GM18861 (cell line): Measurements from ENCODE around the gene GUK1.

ENCODE experiments used
- ATAC-seq: cut with Tn5 transposase; IDR thresholded peaks from one replicate; pipeline ENCODE4 v1.9.1; 2021; ENCODE audit not compliant: unreplicated experiment

Gene GUK1

DNA sequence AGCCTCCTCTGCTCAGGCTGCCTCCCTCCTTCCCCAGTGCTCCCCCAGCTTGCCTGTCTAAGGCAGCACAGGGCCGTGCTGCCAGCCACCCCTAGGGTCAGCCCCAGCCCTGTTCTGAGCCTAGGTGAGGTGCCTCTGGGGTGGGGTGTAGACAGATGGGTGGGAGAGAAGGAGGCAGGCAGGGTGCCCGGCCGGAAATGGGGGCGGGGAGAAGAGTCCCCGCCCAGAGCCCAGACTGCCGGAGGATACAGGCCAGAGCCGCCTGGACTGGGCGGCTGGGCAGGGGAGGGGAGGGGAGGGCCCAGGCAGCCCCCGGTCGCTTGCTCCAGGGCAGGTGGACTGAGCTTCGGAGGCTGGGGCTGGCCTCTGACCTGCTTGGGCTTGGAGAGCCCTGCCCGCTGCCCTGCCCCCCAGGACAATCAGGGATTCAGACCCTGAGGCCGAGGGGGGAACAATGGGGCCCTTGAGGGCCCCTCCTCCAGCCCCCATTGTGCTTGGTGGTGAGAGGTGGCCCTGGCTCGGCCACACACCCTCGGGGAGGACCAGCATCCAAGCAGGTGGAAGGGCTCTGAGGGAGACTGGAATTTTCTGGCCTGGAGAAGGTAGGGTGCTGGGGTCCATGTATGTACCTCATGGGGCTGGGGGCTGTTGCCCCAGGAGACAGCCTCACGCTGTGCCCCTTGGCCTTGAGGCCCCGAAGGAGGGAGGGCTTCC is 9.5 kb downstream of the GUK1 start, which contains the start of gene GJC2:
Gene GJC2, plus strand, starts transcription at position 525 of the 714 bp plus-strand sequence. CDS start 7,829 bp downstream, outside the sequence.
- no peak for ATAC-seq

DNA sequence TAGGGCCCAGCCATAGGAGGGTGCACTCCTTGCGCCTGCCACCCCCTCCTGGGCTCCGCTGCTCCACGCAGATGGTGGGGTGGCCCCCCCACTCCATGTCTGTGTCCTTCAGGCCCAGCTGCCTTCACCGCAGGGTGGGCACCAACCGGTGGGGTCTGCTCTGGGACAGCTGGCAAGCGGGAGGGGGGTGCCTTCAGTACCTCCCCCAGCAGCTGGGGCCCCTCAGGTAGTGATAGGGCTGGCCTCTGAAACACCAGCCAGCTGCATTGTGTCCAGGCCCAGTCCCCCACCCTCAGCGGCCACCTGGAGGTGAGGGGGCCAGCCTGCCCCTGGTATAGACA is 10.0 kb downstream of the GUK1 start:
- no peak for ATAC-seq

DNA sequence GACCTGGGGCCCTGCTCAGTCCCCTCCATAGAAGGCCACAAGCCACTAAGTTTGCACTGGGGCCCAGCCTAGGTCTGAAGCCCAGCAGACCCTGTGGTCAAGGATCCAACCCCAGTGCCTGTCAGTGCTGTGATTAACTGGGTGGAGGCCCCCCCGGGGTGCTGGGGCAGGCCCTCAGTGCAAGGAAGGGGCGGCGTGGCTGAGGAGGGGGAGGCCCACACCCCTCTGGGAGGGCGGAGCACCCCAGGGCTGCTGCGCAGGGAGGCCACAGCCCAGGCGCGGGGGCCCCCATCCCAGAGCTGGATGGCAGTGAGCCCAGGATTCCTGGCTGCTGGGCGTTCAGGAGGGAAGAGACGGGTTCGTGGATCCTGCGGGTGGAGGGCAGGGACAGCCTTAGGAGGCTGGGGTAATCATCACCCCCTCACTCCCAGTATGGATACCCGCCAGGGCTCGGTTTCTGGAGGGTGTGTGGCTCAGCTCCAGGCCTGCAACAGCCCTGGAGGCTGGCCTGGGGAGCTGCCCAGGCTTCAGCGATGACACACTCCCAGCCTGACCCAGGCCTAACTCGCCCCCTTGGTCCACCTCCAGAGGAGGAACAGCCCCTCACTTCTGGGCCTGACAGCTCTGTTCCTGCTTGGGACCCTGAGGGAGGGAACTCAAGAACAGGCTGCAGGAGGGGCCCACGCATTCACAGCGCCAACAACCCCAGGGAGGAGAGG is 10.5 kb downstream of the GUK1 start:
- no peak for ATAC-seq

DNA sequence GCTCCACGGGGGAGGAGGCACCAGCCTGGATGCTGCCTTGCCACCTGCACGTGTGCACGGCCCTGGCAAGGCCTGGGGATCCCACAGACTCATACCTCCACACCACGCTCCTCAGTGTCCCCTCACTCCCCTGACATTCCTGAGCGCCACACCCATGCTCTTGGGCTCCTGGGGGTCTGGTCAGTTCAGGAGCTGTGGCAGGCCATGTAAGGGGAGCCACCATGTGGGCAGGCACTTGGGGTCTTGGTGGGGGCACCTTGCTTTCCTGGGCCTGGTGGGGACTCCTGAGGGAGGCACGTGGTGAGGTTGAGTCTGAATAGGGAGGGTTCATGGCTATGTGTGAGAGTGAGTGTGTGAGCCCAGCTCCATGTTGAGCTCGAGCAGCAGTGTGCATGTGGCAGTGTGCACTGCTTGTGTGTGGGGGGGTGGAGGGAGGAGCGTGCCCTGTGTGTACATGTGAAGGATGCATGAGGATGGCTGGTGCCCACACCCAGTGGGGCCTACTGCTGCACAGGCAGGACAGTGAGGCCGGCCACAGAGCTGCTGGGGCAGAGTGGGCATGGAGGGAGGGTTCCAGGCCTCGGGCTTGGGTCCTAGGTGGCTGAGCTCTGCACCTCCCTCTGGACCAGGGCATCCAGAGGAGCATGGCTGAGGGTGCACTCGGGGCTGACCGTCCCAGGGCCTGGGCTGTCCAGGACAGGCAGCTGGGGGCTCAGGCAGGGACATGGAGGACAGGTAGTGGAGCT is 11.3 kb downstream of the GUK1 start:
- ATAC-seq = no peak

DNA sequence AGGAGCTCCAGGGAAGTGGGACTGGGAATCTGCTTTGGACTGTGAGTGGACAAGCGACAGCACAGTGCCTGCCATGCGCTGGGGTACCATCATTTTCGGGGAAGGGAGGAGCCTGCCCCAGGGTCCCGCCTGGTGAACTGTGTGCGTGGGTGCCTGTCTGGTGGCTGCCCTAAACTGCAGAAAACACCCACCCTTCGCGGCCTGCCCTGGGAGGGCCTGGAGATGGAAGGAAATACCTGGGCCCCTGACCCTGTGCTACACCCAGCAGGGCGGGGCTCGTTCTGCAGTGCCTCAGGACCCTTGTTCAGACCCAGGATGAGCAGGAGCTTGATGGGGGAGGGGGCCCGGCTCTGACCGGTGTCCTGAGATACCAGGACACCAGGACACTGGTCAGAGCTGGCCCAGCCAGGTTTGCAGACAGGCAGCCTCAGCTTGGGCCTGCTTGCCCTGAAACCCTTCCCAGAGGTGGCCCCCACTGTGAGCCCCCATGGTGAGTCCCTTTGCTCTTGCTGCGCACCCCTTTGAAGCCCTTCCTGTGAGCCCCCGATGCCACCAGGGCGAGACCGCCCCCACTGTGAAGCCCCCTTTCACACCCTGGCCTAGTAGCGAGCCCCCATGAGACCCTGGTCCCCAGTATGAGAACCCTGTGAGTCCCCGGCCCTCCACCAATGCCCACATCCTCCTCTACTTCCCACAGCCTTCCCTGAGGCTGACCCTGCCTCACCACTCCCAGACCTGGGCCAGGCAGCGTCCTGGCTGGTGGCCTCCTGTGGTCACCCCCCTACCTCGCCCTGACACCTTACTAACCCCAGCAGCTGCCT is 12.2 kb downstream of the GUK1 start:
- no peak for ATAC-seq

DNA sequence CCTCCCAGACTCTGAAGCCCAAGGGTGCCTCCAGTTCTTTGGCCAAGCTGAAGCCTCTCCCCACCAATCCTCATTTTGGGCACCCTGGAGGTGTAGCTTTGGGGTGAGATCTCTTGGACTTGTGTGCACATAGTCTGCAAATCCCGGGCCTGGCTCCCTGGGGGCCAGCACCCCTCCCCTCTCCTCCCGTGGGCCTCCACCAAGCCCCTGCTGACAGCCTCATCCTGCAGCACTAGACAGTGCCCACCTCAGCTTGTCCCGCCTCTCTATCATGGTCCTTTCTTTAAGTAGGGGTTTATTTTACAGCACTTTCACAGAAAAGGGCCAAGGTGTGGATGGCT is 12.8 kb downstream of the GUK1 start:
- no peak for ATAC-seq

DNA sequence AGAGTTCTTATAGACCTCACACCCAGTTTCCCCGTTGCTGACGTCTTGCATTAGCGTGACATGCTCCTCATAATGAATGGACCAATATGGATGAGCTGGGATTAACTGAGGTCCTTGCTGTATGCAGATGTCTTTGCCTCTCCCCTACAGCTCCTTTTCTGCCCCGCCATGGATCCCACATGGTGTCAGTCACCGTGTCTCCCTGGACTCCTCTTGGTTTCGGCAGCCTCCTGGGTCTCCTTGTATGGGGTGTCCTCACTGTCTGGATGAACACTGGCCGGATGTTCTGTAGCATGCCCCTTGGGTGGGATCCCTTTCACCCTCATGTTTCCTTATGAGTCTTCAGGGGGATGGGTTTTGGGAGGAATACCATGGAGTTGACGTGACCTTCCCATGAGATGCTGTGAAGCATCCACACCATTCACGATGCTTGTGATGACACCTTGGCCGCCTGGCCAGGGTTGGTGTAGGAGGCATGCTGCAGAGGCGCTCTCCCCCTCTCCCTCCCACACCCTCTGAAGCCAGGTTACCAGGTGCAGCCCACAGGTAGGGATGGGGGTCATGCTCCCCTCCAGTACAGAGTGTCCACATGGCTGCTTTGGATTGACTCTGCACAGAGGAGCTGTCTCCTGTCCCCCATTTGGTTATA is 14.1 kb downstream of the GUK1 start:
- ATAC-seq = no peak

DNA sequence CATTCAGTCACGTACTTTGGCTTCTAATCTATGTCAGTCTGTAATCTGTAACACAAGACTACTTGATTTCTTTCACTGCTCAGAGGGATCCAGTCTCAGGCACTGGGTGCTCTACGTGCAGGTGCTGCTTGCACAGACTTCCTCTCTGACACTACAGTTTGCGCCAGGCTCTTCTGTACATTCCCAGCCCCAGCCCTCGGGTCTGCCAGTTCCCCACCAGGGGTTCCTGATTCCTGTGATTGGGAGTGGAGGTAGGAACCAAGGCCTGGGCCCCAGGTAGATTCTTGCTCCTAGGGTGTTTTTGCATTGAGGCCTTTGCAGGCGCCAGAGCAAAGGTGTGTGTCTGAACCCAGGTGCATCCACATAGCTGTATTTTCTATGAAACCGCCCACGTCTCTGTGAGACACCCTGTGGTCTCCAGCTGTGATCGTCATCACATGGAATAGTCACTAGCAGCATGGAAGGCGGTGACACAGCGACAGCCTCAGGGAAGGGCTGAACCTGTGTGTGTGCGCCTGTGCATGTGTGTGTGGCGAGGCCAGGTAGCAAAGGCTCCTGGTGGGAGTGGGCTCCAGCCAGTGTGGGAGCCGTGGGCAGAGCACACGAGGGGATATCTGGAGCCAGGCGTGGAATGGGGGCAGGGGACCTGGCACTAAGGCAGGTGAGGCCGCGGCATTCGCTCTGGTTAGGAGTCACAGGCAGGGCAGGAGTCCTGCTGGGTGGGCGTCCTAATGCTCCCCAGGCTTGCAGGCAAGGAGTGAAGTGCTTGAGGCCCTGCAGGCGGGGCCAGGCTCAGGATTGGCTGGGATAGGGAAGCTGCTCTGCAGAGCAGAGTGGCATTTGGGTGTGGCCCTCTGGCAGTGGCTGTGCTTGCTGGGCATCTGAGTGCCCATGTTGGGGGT is 14.8 kb downstream of the GUK1 start:
- no peak for ATAC-seq

DNA sequence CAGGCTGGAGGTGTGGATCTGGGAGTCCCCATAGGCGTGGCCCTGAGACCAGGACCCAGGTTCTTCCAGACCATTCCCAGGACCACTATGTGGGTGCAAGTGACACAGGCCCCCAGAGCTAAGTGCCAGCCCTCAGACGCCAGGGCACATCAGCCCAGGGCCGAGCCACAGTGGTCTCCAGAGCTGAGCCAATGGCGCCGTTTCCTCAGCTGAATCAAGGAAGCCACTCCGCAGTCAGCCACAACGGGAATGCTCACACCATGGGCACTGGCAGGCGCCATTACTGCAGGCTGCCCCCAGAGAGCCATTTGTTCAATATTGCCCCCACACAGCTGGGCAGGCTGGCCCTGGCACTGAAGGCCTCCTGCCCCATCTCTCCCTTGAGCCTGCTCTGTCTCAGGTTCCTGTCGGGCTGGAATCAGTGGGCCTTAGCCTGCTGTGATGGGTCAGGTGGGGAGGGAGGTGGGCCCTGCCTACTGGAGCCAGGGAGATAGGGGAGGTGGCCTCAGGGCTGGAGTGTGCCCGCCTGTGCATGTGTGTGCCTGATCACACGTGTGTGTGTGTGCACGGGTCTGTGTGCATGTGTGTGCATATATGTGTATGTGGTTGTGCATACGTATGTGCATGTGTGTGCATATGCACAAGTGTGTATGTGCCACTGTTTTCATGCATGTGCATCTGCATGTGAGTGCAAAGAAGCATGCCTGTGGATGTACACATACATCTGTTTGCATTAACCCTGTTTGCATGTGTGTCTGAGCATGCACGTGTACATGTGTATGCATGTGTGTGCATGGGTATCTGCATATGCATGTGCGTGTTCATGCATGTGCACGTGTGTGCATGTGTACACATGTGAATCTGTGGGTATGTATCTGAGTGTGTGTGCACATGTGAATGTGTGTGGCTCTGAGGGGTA is 15.8 kb downstream of the GUK1 start:
- no peak for ATAC-seq

DNA sequence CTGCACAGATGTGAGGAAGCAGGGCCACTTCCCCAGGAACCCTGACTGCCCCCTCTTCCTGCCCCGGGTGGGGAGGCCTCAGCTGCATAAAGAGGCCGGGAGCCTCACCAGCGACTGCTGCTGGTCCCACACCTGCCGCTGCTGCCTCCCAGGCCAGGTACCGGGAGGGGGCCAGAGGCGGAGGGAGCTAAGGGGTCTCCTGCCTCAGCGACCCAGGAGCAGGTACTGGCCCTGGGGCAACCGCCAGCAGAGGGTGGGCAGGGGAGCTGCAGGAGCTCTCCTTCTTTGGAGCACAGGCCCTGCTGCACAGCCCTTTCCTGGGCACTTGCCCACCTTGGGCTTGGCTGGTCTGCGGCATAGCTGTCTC is 16.4 kb downstream of the GUK1 start:
- no peak for ATAC-seq

DNA sequence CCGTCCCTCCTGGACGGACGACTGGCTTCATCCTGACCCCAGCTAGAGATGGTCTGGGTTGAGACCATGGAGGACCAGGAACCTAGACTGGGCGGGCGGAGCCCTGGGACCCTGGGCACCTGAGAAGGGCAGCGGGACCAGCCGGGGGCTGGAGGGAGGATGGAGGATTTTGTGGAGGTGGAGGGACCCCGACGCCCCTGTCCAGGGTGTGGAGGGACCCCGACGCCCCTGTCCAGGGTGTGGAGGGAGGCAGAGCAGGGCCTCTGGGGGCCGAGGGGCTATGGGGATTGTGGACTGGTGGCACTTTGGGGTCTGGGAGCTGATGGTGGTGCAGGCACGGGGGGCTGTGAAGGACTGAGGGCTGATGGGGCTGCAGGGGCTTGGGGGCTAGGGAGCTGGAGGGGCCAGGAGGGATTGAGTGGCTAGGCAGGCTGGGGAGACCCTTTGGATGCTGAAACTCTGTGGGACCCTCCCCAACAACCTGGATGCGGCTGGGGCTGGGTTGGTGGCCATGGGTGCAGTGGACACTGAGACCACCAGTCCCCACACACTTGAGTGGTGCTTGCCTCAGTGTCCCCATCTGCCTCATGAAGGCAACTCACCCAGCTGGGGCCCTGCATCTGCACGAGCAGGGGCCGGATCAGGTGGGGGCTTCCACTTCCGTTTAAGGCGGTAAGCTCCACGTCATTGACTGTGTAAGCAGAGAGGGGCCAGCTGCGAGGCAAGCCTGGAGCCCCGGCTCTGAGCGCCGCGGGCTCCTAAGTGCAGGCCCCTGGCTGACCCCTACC is 17.1 kb downstream of the GUK1 start:
- ATAC-seq = no peak

DNA sequence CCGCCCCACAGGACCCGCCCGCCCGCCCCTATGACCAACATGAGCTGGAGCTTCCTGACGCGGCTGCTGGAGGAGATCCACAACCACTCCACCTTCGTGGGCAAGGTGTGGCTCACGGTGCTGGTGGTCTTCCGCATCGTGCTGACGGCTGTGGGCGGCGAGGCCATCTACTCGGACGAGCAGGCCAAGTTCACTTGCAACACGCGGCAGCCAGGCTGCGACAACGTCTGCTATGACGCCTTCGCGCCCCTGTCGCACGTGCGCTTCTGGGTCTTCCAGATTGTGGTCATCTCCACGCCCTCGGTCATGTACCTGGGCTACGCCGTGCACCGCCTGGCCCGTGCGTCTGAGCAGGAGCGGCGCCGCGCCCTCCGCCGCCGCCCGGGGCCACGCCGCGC is 17.6 kb downstream of the GUK1 start:
- no peak for ATAC-seq

DNA sequence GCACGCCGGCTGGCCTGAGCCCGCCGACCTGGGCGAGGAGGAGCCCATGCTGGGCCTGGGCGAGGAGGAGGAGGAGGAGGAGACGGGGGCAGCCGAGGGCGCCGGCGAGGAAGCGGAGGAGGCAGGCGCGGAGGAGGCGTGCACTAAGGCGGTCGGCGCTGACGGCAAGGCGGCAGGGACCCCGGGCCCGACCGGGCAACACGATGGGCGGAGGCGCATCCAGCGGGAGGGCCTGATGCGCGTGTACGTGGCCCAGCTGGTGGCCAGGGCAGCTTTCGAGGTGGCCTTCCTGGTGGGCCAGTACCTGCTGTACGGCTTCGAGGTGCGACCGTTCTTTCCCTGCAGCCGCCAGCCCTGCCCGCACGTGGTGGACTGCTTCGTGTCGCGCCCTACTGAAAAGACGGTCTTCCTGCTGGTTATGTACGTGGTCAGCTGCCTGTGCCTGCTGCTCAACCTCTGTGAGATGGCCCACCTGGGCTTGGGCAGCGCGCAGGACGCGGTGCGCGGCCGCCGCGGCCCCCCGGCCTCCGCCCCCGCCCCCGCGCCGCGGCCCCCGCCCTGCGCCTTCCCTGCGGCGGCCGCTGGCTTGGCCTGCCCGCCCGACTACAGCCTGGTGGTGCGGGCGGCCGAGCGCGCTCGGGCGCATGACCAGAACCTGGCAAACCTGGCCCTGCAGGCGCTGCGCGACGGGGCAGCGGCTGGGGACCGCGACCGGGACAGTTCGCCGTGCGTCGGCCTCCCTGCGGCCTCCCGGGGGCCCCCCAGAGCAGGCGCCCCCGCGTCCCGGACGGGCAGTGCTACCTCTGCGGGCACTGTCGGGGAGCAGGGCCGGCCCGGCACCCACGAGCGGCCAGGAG is 18.3 kb downstream of the GUK1 start:
- no peak for ATAC-seq

DNA sequence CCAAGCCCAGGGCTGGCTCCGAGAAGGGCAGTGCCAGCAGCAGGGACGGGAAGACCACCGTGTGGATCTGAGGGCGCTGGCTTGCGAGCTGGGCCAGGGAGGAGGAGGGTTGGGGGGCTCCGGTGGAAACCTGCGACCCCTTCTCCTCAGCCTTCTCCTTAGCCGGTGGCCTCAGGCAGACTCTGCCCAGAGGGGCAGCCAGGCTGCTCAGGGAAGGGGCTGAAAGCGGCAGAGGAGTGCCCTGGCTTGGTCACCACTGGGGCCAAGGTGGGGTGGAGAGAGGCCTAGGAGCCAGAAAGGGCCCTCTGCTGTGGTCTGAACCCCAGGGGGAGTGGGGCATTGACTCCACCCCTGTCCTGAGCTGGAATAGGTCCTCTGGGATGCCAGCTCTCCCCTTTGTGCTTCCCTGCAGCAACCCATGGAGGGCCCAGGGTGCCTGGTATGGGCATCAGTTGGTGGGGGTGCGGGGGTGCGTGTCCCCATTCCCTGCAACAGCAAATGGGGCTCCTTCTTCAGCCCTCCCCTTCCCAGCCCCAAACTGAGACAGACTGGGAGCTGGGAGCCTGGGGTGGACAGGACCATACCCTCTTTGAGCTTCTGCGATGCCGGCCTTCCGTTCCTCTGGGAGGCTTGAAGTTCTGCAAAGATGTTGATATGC is 19.1 kb downstream of the GUK1 start:
- ATAC-seq = no peak

DNA sequence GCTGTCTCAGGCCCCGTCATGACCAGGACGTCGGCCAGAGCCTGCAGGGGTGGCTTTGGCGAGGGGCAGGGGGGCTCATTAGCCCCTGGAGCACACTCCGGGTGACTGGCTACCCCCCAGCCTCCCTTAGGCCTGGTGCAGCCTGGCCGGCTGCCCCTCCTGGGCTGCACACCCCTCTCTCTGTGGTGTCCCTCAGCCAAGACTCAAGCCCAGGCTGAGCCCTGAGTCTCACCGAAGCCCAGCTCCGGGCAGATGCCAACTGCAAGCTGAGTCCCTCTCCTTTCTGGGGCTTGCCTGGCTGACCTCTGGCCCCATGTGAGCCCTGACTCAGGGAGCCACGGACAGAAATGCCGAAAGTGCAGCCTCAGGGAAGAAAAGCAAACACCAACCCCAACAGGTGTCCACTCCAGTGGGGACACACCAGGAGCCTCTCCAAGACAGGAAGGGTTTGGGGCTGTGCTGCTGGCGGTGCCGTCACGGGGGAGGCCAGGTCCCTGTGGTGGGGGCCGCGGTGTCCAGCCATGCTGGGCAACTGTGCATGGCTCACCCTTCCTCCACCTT is 20.2 kb downstream of the GUK1 start:
- no peak for ATAC-seq

DNA sequence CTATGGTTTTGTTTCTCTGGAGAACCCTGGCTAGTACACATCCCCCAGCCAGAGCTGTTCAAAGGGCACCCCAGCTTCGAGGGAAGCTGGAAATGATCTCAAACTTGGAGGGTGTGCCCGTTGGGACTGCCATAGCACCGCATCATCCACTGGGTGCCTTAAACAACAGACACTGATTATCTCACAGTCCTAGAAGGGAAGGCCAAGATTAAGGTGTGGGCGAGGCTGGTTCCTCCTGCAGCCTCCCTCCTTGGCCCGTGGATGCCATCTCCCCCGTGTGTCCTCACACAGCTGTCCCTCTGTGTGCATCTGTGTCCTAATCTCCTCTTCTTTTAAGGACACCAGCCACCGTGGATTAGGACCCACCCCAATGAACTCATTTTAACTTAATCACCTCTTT is 21.3 kb downstream of the GUK1 start:
- no peak for ATAC-seq
